Stimulated activated CD8-positive, alpha-beta memory T cell treated with anti-CD3 and anti-CD28 coated beads, Interleukin-2, amount 100 ng/mL, for 1 hour (primary cell): ENCODE data around the gene FRMPD4.
"Not testable (repeated sequence)": the region's sequence is repeated elsewhere in the genome, so short reads cannot be mapped to it uniquely, and the experiment has no call there.

Source experiments
- DNase-seq, 2 donors: peaks; one replicate each; pipeline ENCODE4 v3.0.0-alpha.2; 2020; ENCODE audit warnings: low read depth in 2 of 2

The FRMPD4 gene

GRCh38 chrX:12515384-12515783 is 377.1 kb downstream of the FRMPD4 start:
- DNase-seq: not testable (repeated sequence)

- DNase-seq: no peak
These were observed 388.0 kb downstream of the FRMPD4 start for GRCh38 chrX:12526306-12526705.

- not testable (repeated sequence) for DNase-seq
These were observed 399.8 kb downstream of the FRMPD4 start for GRCh38 chrX:12538096-12538495.

DNA sequence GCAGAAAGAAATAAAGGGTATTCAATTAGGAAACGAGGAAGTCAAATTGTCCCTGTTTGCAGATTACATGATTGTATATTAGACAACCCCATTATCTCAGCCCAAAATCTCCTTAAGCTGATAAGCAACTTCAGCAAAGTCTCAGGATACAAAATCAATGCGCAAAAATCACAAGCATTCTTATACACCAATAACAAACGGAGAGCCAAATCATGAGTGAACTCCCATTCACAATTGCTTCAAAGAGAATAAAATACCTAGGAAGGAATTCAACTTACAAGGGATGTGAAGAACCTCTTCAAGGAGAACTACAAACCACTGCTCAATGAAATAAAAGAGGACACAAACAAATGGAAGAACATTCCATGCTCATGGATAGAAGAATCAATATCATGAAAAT is 404.0 kb downstream of the FRMPD4 start:
- not testable (repeated sequence) for DNase-seq

- DNase-seq: no peak
These were observed 410.1 kb downstream of the FRMPD4 start for GRCh38 chrX:12548341-12548740.

- DNase-seq: no peak
These were observed 410.5 kb downstream of the FRMPD4 start for GRCh38 chrX:12548746-12549145.

- DNase-seq: no peak
These were observed 415.9 kb downstream of the FRMPD4 start for GRCh38 chrX:12554206-12554605.

GRCh38 chrX:12563121-12563520 is 424.8 kb downstream of the FRMPD4 start:
- no peak for DNase-seq

- DNase-seq: no peak
These were observed 425.9 kb downstream of the FRMPD4 start for GRCh38 chrX:12564221-12564620.

GRCh38 chrX:12567857-12568256 is 429.6 kb downstream of the FRMPD4 start:
- no peak for DNase-seq

- DNase-seq: no peak
These were observed 432.7 kb downstream of the FRMPD4 start for GRCh38 chrX:12570859-12571501.

DNA sequence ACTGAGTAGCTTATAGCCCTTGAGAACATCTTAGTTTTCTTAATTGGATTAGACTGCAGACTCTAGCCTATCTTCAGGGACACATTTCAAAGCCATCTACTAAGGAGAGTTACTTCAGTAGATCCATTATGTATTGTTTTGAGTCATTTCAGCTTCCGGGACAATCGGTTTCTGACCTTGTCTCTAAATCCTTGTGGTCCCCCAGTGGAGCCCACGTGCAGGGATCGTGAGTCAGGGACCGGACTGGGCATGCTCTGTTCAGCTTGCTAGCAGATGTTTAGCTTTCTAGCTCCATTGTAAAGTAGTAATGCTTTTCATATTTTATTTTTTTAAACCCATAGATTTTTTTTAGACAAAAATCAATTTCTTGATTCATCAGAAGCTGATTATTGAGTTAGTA is 441.0 kb downstream of the FRMPD4 start:
- no peak for DNase-seq

DNA sequence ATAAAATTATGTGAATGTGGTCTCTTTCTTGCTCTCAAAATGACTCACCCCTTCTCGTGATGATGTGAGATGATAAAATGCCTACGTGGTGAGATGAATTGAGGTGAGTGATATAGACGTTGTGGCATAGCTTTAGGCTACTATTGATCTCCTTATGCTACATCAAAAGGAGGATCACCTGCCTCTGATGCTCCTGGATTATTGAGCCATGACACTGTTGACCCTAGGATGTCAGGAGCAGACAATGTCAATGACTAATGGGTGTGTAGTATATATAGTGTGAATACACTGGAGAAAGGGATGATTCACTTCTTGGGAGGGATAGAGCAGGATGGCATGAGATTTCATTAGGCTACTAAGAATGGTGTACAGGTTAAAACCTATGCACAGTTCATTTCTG is 442.3 kb downstream of the FRMPD4 start:
- DNase-seq: no peak

DNA sequence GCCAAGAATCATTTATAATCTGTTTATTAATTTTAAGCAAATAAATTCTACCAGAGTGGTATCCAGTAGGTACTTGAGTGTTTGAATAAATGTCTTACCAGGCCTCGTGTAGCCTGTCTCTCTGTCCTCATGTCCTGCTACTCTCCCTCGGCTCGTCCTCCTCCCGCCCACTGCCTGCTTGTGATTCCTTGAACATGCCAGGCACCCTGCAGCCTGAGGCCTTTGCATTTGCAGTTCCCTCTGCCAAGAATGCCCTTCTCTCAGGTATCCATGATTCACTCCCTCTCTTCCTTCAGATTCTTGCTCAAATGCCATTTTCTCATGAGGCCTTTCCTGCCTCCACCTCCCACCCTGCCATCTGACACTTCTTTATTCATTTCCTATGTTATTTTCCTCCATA is 443.3 kb downstream of the FRMPD4 start:
- no peak for DNase-seq

DNA sequence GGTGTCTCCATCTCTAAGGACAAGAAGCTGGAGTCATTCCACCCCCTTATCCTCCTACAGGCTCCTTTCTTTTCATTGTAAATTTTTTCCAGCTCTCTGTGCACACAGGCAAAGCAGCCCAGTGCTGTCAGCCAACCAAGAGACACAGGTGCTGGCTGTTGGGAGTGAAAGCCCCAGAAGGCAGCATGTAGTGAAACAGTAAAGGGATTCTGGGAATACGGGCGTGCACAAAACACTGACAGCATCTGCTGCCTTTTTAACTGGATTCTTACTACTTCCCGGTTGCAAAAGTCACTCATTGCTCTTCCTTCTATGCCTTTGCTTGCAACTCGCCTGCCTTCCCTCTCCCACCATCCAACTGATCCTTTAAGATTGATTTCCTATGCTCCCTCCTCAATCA is 444.4 kb downstream of the FRMPD4 start:
- no peak for DNase-seq

DNA sequence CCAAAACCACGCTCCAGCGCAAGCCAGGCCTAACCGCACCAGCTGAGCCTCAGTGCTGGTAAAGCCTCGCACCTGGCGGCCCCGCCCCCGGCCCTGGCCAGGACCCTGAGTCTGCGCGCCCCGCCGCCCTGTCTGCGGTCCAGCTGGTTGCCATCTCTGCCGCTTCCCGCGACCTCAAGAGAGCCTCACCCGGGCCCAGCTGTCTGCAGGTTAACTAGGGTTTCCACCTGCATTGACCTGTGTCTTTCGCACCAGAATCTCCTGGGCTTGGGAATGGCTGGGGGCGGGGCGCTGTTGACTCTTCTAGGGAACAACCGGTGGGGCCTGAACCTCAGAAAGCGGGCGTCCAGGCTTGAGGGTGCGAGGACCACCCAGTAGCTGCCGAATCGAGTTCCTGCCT is 445.3 kb downstream of the FRMPD4 start:
- no peak for DNase-seq

DNA sequence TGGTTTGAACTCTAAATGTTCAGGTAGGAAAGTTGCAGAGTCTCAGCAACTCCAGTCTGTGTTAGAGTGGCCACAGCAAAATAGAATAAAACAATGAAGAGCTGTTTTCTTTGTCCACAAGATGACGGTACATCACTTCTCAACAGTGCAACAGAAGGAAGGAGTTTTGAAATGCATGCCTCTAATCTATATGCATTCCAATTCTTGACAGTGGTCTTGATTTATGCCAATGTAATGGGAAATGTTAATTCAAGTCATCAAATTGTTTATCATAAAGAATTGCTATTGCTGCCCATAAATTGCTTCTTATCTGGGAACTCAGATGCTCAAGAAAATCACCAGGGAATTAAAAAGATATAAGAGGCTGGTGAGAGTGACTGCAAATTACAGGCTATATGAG is 457.4 kb downstream of the FRMPD4 start:
- DNase-seq: no peak

- DNase-seq: no peak
These were observed 471.8 kb downstream of the FRMPD4 start for GRCh38 chrX:12610079-12610478.

- no peak for DNase-seq
These were observed 473.2 kb downstream of the FRMPD4 start for GRCh38 chrX:12611471-12611870.

GRCh38 chrX:12614266-12614665 is 476.0 kb downstream of the FRMPD4 start:
- DNase-seq: no peak

- no peak for DNase-seq
These were observed 476.8 kb downstream of the FRMPD4 start for GRCh38 chrX:12615061-12615460.

GRCh38 chrX:12617241-12617640 is 479.0 kb downstream of the FRMPD4 start:
- DNase-seq: no peak

DNA sequence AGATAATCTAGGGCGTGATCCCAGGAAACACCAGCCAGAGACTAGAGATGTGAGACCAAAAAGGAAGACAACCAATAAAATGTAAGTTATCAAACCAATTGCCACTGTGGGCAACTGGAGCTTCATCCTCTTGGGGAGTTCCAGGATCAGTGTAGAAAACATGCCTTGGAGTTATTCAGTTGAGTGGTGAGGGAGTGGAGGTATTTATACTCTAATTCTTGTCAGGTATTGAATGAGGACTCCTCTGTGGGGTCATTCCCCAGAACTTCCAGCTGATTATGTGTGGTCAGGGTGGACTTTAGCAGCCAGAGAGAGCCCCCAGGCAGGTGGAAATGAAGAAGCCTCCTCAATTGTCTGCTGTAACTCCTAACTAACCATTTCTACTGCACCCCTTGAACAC is 509.0 kb downstream of the FRMPD4 start:
- no peak for DNase-seq

- DNase-seq: no peak
These were observed 510.7 kb downstream of the FRMPD4 start for GRCh38 chrX:12648995-12649394.
